Limb (tissue), 2 donors: ENCODE results near the gene ROBO2.

Experiments
- DNase-seq, 2 donors: peaks; one replicate each; pipeline ENCODE4 v3.0.0-alpha.2; 2016; ENCODE audit errors: extremely low spot score in 2 of 2

Gene ROBO2

DNA sequence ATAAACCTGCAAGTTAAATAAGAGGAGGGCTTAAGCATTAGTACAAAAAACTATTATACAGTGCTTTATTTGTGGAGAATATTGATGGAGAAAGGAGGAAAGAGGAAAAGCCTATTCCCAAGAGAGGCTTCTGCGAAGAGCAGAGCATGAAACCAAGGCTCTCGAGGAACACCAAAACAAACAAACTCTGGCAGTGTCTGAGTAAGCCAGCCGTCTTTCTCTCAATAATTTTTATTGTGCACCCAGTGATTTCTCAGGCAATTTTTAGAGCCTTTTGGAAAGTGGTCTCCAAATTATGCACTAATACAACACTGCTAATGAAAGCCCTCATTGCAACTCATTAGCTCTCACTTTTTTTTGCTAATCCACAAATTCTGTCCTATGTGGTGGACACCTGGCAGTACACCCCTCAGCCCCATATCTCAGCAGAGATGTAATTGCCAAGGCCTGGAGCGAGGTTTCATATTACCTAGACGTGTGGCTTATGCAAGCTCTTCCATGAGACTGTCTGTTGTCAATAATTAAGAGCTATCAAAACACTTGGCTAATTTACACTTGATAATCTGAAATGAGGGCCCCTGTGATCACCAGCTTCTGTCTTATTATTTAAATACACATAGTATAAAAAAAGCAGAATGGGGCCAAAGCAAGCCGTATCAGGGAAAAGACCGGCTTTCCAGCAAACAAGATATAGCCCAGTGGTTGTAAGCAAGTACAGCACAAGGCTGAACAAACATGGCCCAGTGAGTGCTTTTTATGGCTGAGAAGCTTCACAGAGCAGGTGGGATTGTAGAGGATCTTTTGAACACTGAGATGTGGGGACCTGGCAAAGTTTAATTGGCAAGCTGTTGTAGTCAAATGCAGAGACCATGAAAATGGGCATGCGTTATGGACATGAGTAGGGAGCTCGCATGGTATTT lies 216.9 kb downstream of the ROBO2 start:
- no peak for DNase-seq

DNA sequence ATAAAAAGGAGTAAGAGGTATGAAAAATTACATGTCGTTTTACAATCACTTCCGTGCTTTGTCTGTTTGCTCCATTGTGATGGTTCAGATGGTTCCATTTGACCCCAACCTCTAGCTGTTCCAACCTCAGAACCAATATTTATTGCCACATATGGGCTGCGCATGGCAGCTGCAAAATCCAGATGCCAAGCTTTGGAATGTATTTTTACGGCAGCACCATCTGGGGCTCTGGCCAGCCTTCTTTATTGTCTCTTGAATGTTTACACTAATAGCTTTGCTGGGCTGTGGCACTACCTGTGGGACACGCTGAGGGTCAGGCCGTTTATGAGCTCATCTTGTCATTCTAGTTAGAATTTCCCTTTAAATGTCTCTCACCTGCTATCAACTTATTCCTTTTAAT lies 219.8 kb downstream of the ROBO2 start:
- no peak for DNase-seq

DNA sequence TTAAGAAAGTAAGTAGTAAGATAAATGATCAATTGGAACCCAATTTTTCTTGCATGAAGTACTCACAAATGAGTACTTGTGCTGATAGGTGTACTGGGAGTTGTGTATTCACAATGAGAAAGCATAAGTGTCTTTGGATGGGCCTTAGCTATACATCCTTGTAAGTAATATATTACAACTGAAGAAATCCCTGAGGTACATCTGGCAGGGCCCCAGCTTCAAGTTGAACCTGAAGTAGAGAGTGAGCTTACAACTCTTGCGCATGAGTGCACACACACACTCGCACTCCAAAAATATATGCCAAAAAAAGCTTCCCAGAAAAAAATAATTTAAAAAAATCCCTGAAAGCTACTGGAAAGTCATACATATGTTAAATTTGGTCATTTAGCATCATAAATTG lies 222.5 kb downstream of the ROBO2 start:
- no peak for DNase-seq

DNA sequence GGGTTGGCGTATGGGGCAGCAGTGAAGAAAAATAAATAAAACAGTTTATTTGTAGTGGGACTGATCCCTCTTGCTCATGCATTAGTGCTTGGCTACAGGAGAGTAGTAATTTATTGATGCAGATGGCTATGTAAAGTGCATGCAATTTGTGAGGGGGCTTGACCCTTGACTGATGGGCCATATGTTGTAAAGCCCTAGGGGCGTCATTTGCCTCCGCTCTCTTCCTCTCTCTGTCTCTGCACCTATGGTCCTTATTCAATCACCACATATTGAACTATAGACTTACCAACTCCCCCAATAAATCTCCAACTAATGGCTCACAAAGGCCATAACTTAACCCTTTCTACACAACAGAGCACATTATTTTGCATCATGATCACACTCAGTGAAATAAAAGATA lies 227.7 kb downstream of the ROBO2 start:
- no peak for DNase-seq

DNA sequence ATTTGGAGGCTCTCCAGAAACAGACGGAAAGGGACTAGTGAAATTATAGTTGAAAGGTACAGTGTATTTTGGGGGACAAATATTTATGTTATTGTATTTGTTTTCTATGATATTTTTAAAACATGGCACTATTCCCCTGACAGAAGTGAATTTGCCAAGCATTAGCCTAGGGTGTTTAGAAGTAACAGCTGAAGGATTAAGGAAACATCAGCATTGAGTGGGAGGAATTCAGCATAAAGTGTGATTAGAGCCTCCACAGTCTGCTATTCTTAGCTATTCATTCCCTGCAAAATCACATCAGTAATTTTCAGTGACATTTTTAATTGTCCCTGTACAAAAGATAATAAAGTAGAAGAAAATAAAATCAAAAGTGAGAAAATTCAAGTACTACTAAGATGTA lies 231.4 kb downstream of the ROBO2 start:
- no peak for DNase-seq

DNA sequence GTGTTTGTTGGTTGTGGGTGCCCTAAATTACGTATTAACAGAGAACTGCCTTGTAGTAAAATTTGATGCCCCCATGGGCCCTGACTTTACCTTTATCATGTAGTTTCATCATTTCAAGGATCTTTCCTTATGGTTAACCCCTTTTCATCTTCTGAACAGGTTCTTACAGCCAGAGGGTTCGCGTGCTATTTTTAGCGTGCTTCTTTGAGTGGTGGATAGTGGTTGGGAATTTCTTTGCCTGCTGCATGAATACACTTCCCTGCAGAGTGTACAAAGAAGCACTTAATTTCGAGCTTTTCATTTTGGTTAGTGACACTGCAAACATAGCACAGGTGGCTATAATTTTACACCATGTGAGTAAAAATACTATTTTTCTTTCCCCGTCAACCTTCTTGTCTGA lies 231.8 kb downstream of the ROBO2 start:
- no peak for DNase-seq

DNA sequence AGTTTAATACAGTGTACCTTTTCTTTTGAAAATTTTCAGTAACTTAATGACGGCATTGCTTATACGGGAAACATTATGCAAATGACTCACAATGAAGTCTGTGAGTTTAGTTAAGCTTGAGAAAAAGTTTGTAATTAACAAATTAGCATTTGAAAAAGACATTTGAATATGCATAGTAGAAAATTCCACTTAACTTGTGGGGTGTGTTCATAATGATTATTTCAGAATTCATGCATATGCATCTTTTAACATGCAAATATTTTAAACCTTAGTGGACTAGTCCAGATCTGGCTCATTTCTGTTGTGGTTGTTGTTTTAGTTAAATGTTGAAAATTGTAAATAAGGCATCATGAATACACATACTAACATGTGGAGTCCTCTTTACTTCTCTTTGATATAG lies 239.4 kb downstream of the ROBO2 start:
- DNase-seq: no peak

DNA sequence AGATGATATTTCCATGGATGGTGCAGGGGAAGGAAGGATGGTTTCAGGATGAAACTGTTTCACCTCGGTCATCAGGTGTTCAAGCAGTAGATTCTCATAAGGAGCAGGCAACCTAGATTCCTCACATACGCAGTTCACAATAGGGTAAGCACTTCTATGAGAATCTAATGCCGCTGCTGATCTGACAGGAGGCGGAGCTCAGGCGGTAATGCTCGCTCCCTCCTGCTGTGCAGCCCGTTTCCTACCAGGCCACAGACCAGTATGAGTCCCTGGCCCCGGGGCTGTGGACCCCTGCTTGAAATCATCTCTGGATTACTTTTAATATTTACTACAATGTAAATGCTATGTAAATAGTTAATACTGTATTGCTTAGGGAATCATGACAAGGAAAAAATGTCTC lies 241.8 kb downstream of the ROBO2 start:
- DNase-seq: no peak

DNA sequence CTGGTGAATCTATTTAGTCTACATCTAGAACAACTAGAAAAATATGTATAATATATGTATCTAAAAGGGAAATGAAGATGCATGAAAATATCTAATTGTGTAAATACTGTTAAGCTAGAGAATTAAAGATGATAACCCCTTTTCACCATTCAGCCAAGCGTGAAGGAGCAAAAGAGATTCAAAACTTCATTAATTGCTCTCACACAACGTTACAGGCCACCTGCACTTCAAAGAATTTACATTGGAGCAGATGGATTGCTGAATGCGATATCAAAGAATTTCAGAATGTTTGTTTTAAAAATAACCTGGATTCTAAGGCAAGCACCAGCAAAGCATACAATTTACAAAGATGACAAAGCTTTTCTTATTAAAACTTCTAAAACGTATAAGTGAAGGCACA lies 243.2 kb downstream of the ROBO2 start:
- DNase-seq: no peak

DNA sequence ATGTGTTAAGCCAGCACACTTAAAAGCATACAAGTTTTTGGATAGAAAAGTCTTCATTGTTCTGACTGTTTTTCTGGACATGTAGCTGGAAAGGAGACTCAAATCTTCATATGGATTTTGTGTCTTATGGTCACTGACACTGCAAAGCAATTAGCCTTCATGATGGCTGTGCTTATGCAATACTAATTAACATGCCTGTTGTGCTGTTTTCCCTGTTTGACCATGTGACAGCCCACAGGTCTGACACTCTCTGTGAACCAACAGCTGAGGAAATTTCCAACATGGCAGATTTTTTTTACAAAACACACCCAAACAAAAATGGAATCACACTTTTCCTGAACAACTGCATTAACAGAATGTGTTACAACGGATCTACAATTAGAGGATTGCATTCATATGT lies 248.4 kb downstream of the ROBO2 start:
- no peak for DNase-seq

DNA sequence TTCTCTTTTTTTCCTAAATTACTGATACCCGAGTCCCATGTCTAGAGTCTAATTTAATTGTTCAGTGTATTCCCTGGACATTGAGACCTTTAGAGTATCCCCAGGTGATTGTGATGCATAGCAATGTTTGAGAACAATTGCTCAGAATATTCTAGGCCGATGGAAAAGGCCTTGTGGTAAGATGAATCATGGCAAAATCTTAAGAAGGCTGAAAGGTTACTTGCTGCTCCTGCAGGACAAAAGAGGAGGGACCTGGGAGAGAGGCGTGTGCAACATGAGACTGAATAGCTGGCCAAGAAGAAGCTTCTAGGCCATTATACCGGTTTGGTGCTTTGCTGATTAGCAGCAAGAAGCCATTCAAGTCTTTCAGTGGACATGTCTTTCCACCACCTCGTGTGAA lies 256.6 kb downstream of the ROBO2 start:
- no peak for DNase-seq

DNA sequence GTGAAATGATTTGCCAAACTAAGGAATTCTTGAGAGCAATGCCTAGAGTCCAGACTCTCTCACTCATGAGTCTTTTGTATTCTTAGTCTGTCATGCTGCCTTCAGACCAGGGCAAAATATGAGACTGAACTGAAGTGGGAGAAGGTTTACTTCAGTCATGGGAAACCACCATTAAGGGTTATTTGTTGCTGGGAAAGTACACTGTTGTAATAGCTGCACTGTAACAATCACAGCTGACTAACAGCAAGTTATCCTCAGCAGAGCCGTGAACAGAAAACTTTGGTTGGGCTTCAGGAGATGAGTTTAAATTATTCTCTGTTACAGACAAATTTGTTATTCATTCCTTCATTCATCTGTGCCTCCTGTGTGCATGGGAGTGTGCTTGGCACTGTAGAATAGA lies 258.5 kb downstream of the ROBO2 start:
- no peak for DNase-seq

DNA sequence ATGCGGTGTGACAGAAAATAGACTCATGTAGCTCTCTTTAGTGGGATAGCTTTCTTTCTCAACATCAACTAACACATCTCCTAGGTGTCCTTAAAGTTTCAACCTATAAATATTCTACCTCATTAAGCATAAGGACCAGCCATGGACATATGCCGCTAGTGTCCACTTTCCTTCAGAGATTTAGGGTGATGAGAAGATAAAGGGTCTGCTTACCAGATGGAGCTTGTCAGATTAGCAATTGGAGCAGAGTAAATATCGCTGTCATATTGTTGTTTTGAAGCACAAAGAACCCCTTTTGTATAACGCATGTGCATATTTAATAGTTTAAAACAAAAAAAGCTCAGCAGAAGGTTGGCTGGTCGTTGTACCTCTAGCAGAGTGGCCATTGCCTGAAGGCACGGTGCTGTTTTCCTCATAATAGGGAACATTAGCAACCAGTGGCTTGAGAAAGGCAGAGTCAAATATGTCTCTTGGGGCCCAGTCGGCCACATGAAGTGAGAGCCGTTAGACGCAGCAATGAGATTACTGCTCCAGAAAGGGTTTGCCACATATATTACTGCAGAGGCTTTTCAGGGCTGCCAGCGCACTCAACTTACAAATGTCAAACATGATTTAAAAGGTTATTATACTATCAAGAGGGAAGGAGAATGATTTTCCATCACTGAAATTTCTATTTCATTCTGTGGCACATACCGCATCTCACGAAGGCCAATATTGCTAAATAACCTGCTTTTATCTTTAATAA lies 264.2 kb downstream of the ROBO2 start:
- no peak for DNase-seq

DNA sequence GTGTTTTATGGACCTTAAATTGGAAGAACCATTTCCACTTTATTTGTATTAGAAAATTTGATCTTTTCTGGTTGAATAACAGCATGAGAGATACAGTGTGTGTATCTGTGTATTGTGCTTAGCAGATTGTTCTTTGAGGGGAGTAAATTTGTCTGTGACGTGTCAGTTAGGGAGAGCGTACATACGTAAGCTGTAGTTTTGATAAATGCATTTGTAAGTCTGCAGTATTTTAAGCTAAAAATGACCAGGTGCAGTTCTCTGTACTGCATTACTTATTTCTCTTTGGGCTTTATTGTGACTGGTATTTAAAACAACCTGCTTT lies 264.8 kb downstream of the ROBO2 start:
- no peak for DNase-seq

DNA sequence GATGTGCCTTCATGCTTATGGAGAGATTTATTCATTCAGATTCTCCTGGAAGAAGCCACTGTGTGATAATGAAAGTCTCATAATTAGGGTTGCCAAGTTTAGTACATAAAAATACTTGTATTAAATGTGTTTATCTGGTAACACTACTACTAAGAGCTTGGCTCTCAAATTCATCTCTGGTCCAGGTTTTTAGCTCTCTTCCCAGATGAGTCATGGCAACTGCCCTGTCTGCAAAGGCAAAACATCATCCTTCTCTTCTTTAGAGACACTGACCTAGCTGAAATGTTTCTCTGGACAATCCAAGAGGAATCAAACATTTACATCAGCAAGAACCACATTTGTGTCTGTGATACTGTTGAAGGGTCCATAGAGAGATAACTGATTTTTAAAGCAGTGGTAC lies 269.6 kb downstream of the ROBO2 start:
- DNase-seq: no peak

DNA sequence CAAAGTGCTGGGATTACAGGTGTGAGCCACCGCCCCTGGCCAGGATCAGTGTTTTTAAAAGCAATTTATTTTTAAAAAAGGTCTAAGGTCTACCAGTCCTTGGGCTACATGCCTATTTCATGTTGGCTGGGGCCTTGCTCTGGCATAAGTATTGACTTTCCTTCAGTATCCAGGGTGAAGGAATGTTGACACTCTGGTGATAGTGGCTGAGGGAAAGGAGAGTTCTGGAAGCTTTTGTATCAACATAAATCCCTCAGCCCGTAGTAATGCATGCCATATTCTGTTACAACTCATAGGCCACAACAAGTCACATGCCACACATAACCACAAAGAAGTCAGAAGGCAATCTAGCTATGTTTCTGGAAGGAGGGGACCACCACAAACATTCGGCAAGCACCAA lies 273.9 kb downstream of the ROBO2 start:
- DNase-seq: no peak

DNA sequence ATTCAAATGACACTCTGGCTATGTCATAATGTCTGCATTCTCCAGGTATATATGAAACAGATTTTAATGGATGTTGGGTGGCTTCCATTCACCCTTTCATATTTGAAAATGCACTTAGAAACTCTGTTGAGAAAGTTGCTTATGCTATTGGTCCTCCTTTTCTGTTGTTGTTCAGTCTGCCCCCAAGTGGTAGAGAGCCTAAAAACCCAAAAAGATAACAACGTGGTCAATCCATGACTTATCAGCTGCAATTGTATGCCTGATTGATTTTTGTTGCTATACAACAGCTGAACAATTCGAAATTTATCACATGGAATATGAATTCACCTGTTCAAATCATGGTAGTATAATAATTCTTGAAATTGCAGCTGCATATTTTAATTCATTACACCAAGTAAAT lies 279.8 kb downstream of the ROBO2 start:
- DNase-seq: no peak

DNA sequence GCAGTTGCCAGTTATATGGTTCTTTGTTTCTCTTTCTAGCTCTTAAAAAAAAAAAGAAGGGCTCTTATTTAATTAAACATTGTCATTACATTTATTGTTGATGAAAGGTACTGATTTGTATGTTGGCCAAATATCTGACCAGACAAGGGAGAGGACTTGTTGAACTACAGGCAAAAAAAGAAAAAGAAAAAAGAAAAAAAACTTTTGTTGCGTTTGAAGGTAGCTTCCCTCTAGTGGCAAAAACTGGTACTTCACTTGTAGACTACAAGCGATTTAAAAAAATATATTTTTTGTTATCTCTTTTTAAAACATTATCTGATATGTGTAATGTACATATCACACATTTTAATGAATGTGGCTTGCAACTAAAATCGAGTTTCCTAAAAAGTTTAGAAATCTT lies 280.6 kb downstream of the ROBO2 start:
- DNase-seq: peak in 1 of 2 donors; percentile 32

DNA sequence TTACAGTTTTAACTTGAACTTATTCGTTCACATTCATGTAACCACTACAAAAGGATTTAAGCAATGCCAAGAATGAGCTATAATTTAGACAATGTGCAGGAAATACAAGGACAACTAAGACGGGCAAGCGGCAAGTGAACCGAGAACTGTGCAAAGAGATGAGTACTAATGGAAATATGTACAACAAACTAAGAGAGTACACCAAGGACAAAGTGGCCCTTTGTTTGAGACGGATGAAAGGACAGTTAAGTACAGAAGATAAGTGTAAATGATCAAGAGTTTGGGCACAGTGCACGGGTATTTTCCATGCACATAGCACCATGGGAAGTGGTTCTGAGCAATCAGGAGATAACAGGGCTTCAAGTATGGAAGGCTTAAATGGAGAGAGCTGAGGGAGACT lies 281.7 kb downstream of the ROBO2 start:
- DNase-seq: no peak

DNA sequence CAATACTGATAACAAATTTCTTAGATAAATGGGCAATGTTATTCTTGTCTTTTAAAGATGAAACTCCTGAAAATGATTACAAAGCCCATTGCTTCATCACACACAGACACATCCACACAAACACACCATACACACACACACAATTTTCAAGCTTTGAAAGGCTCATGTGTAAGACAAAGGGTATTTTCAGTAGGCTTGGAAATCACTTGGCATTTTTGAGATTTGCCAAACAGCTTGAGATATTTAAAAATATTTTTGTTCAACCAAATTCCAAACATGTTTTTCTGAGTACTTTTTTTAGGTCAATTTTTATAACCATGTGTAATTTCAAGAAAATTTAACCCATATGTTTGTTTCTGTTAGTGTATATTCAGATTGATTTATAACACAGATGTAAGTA lies 283.7 kb downstream of the ROBO2 start:
- no peak for DNase-seq

DNA sequence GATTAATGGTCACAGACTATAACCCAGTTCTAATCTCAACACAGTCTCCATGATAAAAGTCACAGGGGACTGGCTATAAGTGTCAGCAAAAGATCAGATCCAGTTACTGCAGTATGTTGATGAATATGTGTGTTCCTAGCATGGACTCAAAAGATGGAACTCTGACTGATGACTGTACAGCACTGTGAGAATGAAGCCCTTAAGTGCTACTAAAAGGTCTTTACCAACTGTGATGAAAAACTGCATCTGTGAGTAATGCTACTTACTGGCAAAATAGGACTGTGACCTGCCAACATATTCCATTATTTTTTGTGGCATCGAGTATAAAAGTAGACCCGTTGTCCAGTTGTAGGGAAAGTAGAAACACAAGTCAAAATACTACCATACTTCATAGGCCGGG lies 284.2 kb downstream of the ROBO2 start:
- no peak for DNase-seq

DNA sequence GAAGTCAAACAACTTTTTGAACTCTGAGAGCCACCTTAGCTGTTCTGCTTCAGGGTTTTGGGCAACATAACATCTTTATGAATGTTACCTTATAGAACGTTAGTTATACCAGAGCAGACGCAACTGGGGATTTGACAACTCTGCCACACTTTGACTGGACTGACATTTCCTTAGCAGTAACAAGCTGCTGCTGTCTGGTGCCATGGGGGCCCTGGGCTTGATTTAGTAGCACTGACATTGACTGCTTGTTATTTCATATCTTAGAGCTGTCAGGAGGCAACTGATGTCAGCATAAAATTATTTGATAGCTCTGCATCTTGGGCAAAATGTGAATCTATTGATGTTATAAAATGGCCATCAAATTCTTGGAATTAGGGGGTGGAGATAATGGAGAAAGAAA lies 285.4 kb downstream of the ROBO2 start:
- DNase-seq: no peak

DNA sequence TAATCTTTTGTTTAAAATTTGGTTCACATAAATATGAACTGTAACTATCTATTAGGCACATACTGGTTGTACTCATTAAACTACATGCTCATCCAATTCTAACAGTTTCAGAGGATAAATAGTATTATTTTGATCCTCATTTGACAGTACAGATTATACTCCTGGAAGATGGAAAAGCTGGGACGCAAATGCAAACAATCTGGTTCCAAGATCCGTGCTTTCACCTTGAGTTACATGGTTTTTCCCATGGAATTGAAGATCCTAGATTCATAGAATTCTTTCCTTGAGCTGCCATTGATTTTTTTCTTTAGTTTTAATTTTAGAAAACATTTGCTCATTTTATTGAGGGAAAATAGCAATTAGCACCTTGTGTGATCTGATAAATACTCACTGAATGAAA lies 285.8 kb downstream of the ROBO2 start:
- no peak for DNase-seq
